Endothelial cell of umbilical vein (primary cell): ENCODE measurements around the gene TLNRD1. TPM values are rescaled to one million over a fixed set of nuclear protein-coding genes. Genes with fewer than 3 reads are reported as not detected.

Experiments
- microRNA-seq: library from miRNA; unstranded; fragments of <30 nt; microRNA quantifications from one replicate; pipeline ENCODE4 v1.2.0, GENCODE V29; 2021; ENCODE audit warnings: borderline number of aligned reads, borderline replicate concordance
- polyA plus RNA-seq, 4 experiments: library from polyadenylated mRNA; depleted of rRNA in 3 of 4; stranded (reverse) in 3 of 4; unstranded in 1 of 4; fragments of >200 nt; gene quantifications; 2 replicates each; pipeline versions ENCODE4 v1.2.1 to v1.2.3, GENCODE V29; 2011 to 2012; ENCODE audit warnings: missing spikeins in 1 of 4
- small RNA-seq: library from RNA; depleted of rRNA; stranded (forward); fragments of <200 nt; gene quantifications from one replicate; pipeline ENCODE3, GENCODE V24; 2012; ENCODE audit warnings: low replicate concordance, low read depth; ENCODE audit not compliant: insufficient read depth, insufficient read length
- total RNA-seq: library from RNA; stranded (reverse); gene quantifications from 2 replicates; pipeline ENCODE4 v1.2.3, GENCODE V29; 2021

The TLNRD1 gene
- total and polyA plus RNA-seq, 2 donors (not counting 3 experiments of a cell fraction or from before 2014, with no cell fraction given) = 17.8 to 33.0 TPM

Small RNAs within 50 kb of the gene (microRNA-seq; reads per million reads assigned to microRNA genes)
- gene MIR4514 = not detected

Small RNAs within 50 kb of the gene (small RNA-seq; reads per million reads assigned to genes)
- gene MIR4514 = not detected

Other genes with a start within 250 kb of the TLNRD1 start
- not detected in 2 replicates for gene CEMIP, start 221.6 kb upstream of the TLNRD1 start, total RNA-seq
- gene CEMIP, start 221.6 kb upstream of the TLNRD1 start, polyA plus RNA-seq = 0.01 and 0.02 TPM in 2 replicates
- gene MESD, start 11.1 kb upstream of the TLNRD1 start, total RNA-seq = 30.5 and 32.9 TPM in 2 replicates
- gene MESD, start 11.1 kb upstream of the TLNRD1 start, polyA plus RNA-seq = 10.2 and 12.8 TPM in 2 replicates
- gene CFAP161, start 133.3 kb downstream of the TLNRD1 start, total RNA-seq = 0.65 TPM in 1 of 2 replicates, not detected in the other
- 0.08 TPM in 1 of 2 replicates, not detected in the other for gene CFAP161, start 133.3 kb downstream of the TLNRD1 start, polyA plus RNA-seq
- gene IL16, start 196.0 kb downstream of the TLNRD1 start, total RNA-seq = 0.99 and 2.1 TPM in 2 replicates
- 0.25 and 0.29 TPM in 2 replicates for gene IL16, start 196.0 kb downstream of the TLNRD1 start, polyA plus RNA-seq